K562 (cell line): Measurements from ENCODE around the gene GLYAT. TPM values are rescaled to one million over a fixed set of nuclear protein-coding genes. Genes with fewer than 3 reads are reported as not detected.

Experiments used
- ATAC-seq: fragments of 200-7000 bp; cut with Tn5 transposase; 3 replicates; pipeline ENCODE4 v1.9.1; 2020; ENCODE audit warnings: moderate library complexity
- BruUV-seq: library from RNA; stranded (reverse); fragments of 400-500 nt; replicated peaks from 2 replicates; lab custom pipeline; 2021; lab: Mats Ljungman, UMichigan
- CTCF ChIA-PET: fragments of 300-600 bp; formaldehyde crosslinking; extraction: SDS; loops from one replicate; lab custom pipeline; 2021; ENCODE audit warnings: low intra/inter-chr PET ratio; lab: Yijun Ruan, JAX
- POLR2A ChIA-PET: fragments of 300-600, 350-650 bp; sonication (Branson Sonifier 250); formaldehyde crosslinking; extraction: SDS; loops from one replicate; lab custom pipeline; 2021; ENCODE audit warnings: antibody characterized with exemption, inconsistent platforms; lab: Yijun Ruan, JAX
- DNase-seq, 4 experiments: peaks; one replicate each; pipeline versions ENCODE4 v3.0.0 to v3.0.0-alpha.2; 2011 to 2018; ENCODE audit warnings: low spot score in 3 of 4, mixed read lengths in 3 of 4; ENCODE audit errors: extremely low read depth in 1 of 4
- FAIRE-seq: peaks from 2 replicates; lab custom pipeline; 2011; peaks lifted over from hg19 to GRCh38; lab: Jason Lieb, UNC
- H2AFZ ChIP-seq: 2 replicates; pipeline ENCODE4 v1.6.0; 2011; ENCODE audit warnings: low read depth, low read length, control low read depth, inconsistent platforms
- H3K27ac ChIP-seq: fragments of 200-600 bp; 3 replicates; pipeline ENCODE4 v1.8.0; 2011; ENCODE audit warnings: low read depth, mild to moderate bottlenecking, control low read depth, inconsistent platforms, low read length, moderate library complexity, mixed read lengths; ENCODE audit errors: extremely low read depth
- H3K27me3 ChIP-seq, 2 experiments: fragments of 300-600 bp in 1 of 2; 2 replicates in 1 of 2; 3 replicates in 1 of 2; pipeline versions ENCODE4 v1.6.0 to v1.8.0; 2011; ENCODE audit warnings: inconsistent platforms in 2 of 2, low read length in 2 of 2, mild to moderate bottlenecking in 1 of 2, mixed read lengths in 1 of 2, moderate library complexity in 1 of 2; ENCODE audit not compliant: control insufficient read depth in 2 of 2, insufficient read depth in 2 of 2
- H3K36me3 ChIP-seq: fragments of 300-600 bp; 3 replicates; pipeline ENCODE4 v1.8.0; 2011; ENCODE audit warnings: mild to moderate bottlenecking, low read length, inconsistent platforms; ENCODE audit not compliant: control insufficient read depth, insufficient read depth
- H3K4me1 ChIP-seq, 2 experiments: fragments of 200-600 bp in 1 of 2; replicated peaks in 1 of 2; 2 replicates in 1 of 2; 3 replicates in 1 of 2; pipeline versions ENCODE4 v1.5.1 to v1.8.0; 2011; ENCODE audit warnings: inconsistent platforms in 2 of 2, low read length in 2 of 2, mild to moderate bottlenecking in 1 of 2, mixed read lengths in 1 of 2, moderate library complexity in 1 of 2; ENCODE audit not compliant: control insufficient read depth in 2 of 2, insufficient read depth in 2 of 2
- H3K4me2 ChIP-seq: 2 replicates; pipeline ENCODE4 v1.6.1; 2011; ENCODE audit warnings: low read length, control low read depth, inconsistent platforms, mixed read lengths; ENCODE audit not compliant: insufficient read depth
- H3K4me3 ChIP-seq: fragments of 200-600 bp; sonication (generic), shearing (Covaris generic); 2 replicates; pipeline ENCODE4 v1.5.1; 2016; ENCODE audit warnings: control low read depth, inconsistent platforms
- H3K79me2 ChIP-seq: fragments of 200-600 bp; 3 replicates; pipeline ENCODE4 v1.8.0; 2011; ENCODE audit warnings: low read length, inconsistent platforms; ENCODE audit not compliant: control insufficient read depth, insufficient read depth
- H3K9ac ChIP-seq, 2 experiments: 2 replicates each; pipeline versions ENCODE4 v1.6.0 to v1.6.1; 2011; ENCODE audit warnings: low read depth in 2 of 2, low read length in 2 of 2, control low read depth in 1 of 2, inconsistent platforms in 1 of 2, mild to moderate bottlenecking in 1 of 2, mixed read lengths in 1 of 2; ENCODE audit not compliant: insufficient read depth in 1 of 2
- H3K9me1 ChIP-seq: one replicate; pipeline ENCODE4 v1.6.0; 2011; ENCODE audit warnings: inconsistent platforms, mild to moderate bottlenecking, low read length, moderate library complexity; ENCODE audit not compliant: control insufficient read depth, insufficient read depth
- H3K9me3 ChIP-seq: replicated peaks from 2 replicates; pipeline ENCODE4 v1.5.1; 2011; ENCODE audit warnings: low read depth, low read length, inconsistent platforms; ENCODE audit not compliant: control insufficient read depth, insufficient read depth
- H4K20me1 ChIP-seq: replicated peaks from 2 replicates; pipeline ENCODE4 v1.6.1; 2011; ENCODE audit warnings: low read length, inconsistent platforms, mixed read lengths; ENCODE audit not compliant: control insufficient read depth, insufficient read depth
- CBFA2T2 ChIP-seq: fragments of 450-650 bp; conservative IDR thresholded peaks from 2 replicates; pipeline ENCODE4 v1.6.1; 2017; ENCODE audit warnings: mild to moderate bottlenecking
- CGGBP1 ChIP-seq: fragments of 250-450 bp; sonication (Bioruptor Pico); IDR thresholded peaks from 2 replicates; pipeline ENCODE4 v1.9.0; 2021; ENCODE audit warnings: mild to moderate bottlenecking
- CHD1 ChIP-seq: fragments of 200-600 bp; sonication (generic); IDR thresholded peaks from one replicate; pipeline ENCODE4 v1.6.1; 2012; ENCODE audit warnings: mild to moderate bottlenecking, moderate library complexity, low read length, inconsistent platforms
- HDAC2 ChIP-seq: fragments of 450-650 bp; IDR thresholded peaks from 2 replicates; pipeline ENCODE4 v1.6.1; 2016; ENCODE audit warnings: mild to moderate bottlenecking
- KLF16 ChIP-seq: IDR thresholded peaks from 2 replicates; pipeline ENCODE4 v1.6.1; 2016; ENCODE audit warnings: antibody characterized with exemption
- RERE ChIP-seq: sonication (generic); formaldehyde crosslinking; IDR thresholded peaks from 2 replicates; pipeline ENCODE4 v1.8.0; 2023; ENCODE audit warnings: missing genetic modification reagents, mild to moderate bottlenecking, borderline replicate concordance
- SMAD3 ChIP-seq: fragments of 450-650 bp; formaldehyde crosslinking; conservative IDR thresholded peaks from 2 replicates; pipeline ENCODE4 v1.4.0; 2020; ENCODE audit warnings: mild to moderate bottlenecking
- TCF3 ChIP-seq: sonication (generic); formaldehyde crosslinking; IDR thresholded peaks from 2 replicates; pipeline ENCODE4 v1.4.0; 2020; ENCODE audit warnings: mild to moderate bottlenecking, missing genetic modification reagents
- ZNF212 ChIP-seq: fragments of 450-650 bp; formaldehyde crosslinking; IDR thresholded peaks from 2 replicates; pipeline ENCODE4 v1.4.0; 2020; ENCODE audit warnings: mild to moderate bottlenecking
- whole genome bisulfite sequencing: fragments of 100-300 bp; shearing (Covaris generic); methylation state at CpG from one replicate; pipeline ENCODE4 v1.1.6; 2016; ENCODE audit warnings: low coverage, mixed read lengths; ENCODE audit not compliant: insufficient coverage; ENCODE audit errors: missing lambda C conversion rate; 5-methylcytosine and 5-hydroxymethylcytosine counted together
- in situ Hi-C: fragments of 300-500 bp; cut with MboI; formaldehyde crosslinking; loops from 4 replicates; pipeline ENCODE4 v1.15.0; 2018; ENCODE audit warnings: inconsistent platforms, mixed read lengths
- intact Hi-C: fragments of 100-400 bp; cut with micrococcal nuclease; formaldehyde crosslinking; loops from 2 replicates; pipeline ENCODE4 v1.14.2; 2022
- polyA plus RNA-seq, 8 experiments: library from polyadenylated mRNA; depleted of rRNA in 4 of 8; stranded (reverse) in 5 of 8; unstranded in 3 of 8; fragments of >200 nt; fragmentation: Nextera tagmentation in 2 of 8; fragmentation: Illumina TruSeq in 1 of 8; extraction: Ambion mirVana in 2 of 8; extraction: Trizol in 1 of 8; gene quantifications; 2 replicates each; pipeline versions ENCODE4 v1.2.1 to v1.2.3, GENCODE V29; 2011 to 2014; ENCODE audit warnings: inconsistent platforms in 1 of 8, missing spikeins in 1 of 8
- total RNA-seq, 7 experiments: library from RNA; depleted of rRNA in 6 of 7; stranded (reverse); fragments of >200 nt in 6 of 7; fragmentation: Illumina TruSeq in 2 of 7; extraction: Trizol in 2 of 7; gene quantifications; 2 replicates each; pipeline versions ENCODE4 v1.2.1 to v1.2.3, GENCODE V29; 2011 to 2021; ENCODE audit warnings: low replicate concordance in 1 of 7
- TF ChIP-seq, protein P1 (sequence below): fragments of 450-650 bp; formaldehyde crosslinking; IDR thresholded peaks from 2 replicates; pipeline ENCODE4 v1.4.0; 2020; ENCODE audit warnings: mild to moderate bottlenecking, mixed read lengths

The GLYAT gene
- total and polyA plus RNA-seq, 9 of the 15 experiments (the other 6 are each of a cell fraction or from before 2014, with no cell fraction given), result not detected

DNA sequence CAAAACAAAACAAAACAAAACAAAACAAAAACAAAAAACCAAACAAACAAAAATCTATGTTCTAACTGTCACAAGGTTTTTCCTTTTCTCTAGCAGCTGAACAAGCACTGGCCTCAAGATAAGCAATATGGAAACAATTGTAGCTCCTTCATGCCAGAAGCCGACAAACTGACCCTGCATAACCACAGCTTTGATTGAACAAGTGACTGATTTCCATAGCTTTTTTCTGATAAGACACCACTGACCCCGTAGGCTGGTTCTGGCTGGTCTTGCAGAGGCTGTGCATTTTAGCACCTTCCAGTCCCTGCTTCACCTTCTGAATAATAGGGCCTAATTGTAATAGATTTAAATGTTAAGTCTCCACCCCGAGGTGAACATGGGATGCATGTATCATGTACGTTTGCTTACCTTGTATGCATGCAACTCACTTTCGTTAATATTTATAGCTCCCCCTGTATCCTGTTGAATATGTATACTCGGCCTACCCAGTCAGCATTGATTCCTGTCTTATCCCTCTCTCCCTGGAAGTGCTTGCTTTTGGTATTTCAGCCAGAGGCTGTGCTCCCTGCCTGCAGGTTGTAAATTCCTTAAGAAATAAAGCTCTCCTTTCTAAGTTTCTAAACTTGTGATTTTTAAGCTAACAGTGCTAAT lies 59.6 kb downstream of the GLYAT start:
- FAIRE-seq, result no peak
- CTCF ChIA-PET, result no interaction called here
- no peak for TF ChIP-seq KLF16
- TF ChIP-seq TCF3 (CRISPR knock-in tag), result peak; percentile 48
- no peak for TF ChIP-seq ZNF212 (CRISPR knock-in tag)
- TF ChIP-seq SMAD3 (CRISPR knock-in tag), result no peak
- TF ChIP-seq HDAC2, result peak; percentile 59; the same call in 1 of the 2 replicates
- TF ChIP-seq CGGBP1 (CRISPR knock-in tag), result no peak
- no peak for TF ChIP-seq CHD1
- TF ChIP-seq CBFA2T2, result peak; percentile 43; the same call in 1 of the 2 replicates
- TF ChIP-seq RERE (CRISPR knock-in tag), result no peak
- TF ChIP-seq, protein P1, sequence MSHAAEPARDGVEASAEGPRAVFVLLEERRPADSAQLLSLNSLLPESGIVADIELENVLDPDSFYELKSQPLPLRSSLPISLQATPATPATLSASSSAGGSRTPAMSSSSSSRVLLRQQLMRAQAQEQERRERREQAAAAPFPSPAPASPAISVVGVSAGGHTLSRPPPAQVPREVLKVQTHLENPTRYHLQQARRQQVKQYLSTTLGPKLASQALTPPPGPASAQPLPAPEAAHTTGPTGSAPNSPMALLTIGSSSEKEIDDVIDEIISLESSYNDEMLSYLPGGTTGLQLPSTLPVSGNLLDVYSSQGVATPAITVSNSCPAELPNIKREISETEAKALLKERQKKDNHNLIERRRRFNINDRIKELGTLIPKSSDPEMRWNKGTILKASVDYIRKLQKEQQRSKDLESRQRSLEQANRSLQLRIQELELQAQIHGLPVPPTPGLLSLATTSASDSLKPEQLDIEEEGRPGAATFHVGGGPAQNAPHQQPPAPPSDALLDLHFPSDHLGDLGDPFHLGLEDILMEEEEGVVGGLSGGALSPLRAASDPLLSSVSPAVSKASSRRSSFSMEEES (CRISPR knock-in tag), result no peak

More for the DNA sequence above, 59.6 kb downstream of the GLYAT start:
- POLR2A ChIA-PET, result interaction anchor here (0.6 kb wide), 1 partner anchor 119 kb away, joined by 3 read pairs; no protein-coding TSS in a partner anchor
- Histone ChIP-seq H3K9ac (no peak overlapping the region), H3K9me3 (no peaks in the 10 kb centered on the region), H3K9me1 (no peaks in the 10 kb centered on the region), H3K4me2 (no peak overlapping the region), H3K27ac (no peak overlapping the region), H3K79me2 (no peaks in the 10 kb centered on the region), H3K27me3 (0 out of 5 replicates have a peak, but pooled peaks cover 0 to 5% of the 10 kb centered on the region in 2 experiments), H2AFZ (no peak overlapping the region), H3K4me3 (no peak overlapping the region), H4K20me1 (no peaks in the 10 kb centered on the region), H3K4me1 (no peaks in the 10 kb centered on the region), H3K36me3 (no peaks in the 10 kb centered on the region)
- in situ Hi-C loops, result loop anchor here (10.0 kb wide), 1 partner anchor 113 kb away; no protein-coding TSS in a partner anchor
- intact Hi-C loops, result no loop called here
- ATAC-seq (no peak), DNase-seq (no peak)
- BruUV-seq, result no TSS peak
- WGBS, result 6% methylated on average over 6 of the region's 6 CpGs
